CD4-positive, alpha-beta T cell treated with Interleukin-12 subunit alpha and Interleukin-12 subunit beta, for 1 hour (primary cell): ENCODE data around the gene CDKN2A.
A peak's percentile ranks its signal among the peaks of the same experiment; 100 is the strongest.

ENCODE experiments used
- DNase-seq: peaks from one replicate; pipeline ENCODE4 v3.0.0-alpha.2; 2020

The CDKN2A gene

DNA sequence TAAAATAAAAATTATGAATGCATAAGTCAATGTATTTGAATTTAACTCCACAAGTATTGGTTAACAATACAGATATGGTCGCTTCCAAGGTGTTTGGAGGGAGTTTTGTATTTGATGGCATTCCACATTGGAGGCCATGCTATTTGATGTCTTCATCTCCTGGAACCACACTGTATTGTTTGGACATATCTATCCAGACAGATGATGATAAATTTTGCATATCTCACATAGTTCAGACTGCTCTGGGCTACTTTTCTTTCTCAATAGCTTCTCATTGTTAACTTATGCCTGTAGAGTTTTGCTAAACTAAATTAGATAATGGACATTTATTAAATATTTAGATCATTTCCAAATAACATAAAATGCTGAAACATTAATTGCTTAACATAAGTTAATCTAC is 58.0 kb downstream of the CDKN2A start:
- no peak for DNase-seq

DNA sequence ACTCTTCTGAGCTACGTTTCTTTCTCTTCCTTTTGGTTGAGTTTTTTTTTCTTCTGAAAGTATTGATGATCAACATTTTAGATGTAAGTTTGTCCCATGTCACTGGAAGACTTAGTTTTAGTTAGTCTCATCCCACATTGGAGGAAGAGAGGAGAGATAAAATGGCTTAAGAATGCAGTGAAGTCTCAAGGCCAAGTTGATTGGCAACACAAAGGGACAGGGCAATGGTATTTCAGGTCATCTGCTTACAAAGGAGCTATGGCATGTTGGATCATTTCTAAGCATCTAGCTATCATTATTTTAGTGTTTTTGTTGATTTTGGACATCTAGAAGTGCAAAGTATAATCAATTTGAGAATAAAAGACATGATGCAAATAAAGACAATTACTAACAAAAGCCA is 58.6 kb downstream of the CDKN2A start:
- no peak for DNase-seq

GRCh38 chr9:21933865-21934264 is 60.3 kb downstream of the CDKN2A start:
- no peak for DNase-seq

- no peak for DNase-seq
These were observed 60.9 kb downstream of the CDKN2A start for GRCh38 chr9:21933281-21933680.

DNA sequence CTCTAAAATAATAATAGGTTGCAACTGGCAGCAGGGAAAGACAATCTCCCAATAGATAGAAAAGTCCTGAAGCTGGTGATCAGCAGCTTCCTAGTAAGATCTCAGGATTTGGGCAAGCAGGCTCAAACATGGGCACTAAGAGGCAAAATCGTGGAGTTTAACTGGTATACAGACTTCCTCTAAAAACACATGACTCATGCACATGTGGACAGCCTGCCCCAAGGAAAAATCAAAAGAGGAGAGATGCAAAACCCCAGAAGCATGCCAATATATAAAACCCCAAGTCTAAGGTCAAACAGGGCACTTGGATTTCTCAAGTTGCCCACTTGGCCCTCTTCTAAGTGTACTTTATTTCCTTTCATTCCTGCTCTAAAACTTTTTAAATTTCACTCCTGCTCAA is 62.8 kb downstream of the CDKN2A start:
- DNase-seq = no peak

GRCh38 chr9:21927752-21928151 is 66.4 kb downstream of the CDKN2A start:
- DNase-seq = no peak

- no peak for DNase-seq
These were observed 70.5 kb downstream of the CDKN2A start for GRCh38 chr9:21923694-21924093.

DNA sequence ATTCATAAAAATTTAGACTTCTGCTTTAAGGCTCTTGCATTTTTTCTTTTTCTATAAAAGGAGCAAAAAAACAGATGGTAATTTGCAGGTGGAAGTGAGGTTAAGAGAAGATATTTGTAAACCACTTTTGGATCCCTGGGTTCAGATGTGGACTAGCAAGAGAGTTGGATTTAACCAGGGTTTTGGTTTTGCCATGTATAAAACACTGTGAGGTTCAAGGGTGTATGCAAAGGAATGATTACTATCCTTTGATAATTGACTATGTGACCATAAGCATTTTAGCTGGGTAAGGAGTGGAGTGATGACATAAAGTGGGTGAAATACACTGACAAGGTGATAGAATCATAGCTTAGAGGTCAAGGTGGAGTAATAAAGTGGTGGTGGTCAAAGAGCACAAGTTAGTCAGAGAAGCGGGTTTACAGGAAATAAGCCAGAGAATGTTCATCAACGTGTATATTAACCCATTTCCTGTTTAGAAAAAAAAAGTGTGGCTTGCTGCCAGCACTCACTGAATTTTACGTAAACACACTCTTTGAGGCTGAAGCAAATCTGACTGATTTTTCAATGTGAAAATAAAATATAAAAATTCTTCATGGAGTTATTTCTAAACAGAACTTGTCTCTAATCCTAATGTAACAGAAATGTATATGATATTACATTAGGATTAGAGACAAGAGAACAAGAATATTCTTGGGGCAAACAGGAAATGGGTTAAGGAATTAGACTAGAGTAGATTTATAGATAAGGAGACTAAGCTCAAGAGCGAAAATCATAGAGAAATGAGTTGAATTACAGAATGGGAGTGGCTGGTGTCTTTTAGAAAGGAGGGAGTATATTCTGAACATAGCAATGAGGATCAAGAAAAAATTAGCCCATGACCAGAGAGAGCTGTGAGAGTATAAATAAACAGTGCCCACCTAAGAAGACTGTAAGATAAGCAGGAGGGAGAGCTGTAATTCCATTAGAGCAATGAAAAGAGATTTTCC is 74.5 kb downstream of the CDKN2A start:
- peak; percentile 65 for DNase-seq
